Measurements from ENCODE around the gene SPATA3. TPM values are rescaled to one million over a fixed set of nuclear protein-coding genes. Genes with fewer than 3 reads are reported as not detected.
A peak's percentile ranks its signal among the peaks of the same experiment; 100 is the strongest.

The SPATA3 gene
- total and polyA plus RNA-seq, 2 of the 13 experiments (the other 11 are each of a cell fraction or from before 2014, with no cell fraction given): not detected

DNA sequence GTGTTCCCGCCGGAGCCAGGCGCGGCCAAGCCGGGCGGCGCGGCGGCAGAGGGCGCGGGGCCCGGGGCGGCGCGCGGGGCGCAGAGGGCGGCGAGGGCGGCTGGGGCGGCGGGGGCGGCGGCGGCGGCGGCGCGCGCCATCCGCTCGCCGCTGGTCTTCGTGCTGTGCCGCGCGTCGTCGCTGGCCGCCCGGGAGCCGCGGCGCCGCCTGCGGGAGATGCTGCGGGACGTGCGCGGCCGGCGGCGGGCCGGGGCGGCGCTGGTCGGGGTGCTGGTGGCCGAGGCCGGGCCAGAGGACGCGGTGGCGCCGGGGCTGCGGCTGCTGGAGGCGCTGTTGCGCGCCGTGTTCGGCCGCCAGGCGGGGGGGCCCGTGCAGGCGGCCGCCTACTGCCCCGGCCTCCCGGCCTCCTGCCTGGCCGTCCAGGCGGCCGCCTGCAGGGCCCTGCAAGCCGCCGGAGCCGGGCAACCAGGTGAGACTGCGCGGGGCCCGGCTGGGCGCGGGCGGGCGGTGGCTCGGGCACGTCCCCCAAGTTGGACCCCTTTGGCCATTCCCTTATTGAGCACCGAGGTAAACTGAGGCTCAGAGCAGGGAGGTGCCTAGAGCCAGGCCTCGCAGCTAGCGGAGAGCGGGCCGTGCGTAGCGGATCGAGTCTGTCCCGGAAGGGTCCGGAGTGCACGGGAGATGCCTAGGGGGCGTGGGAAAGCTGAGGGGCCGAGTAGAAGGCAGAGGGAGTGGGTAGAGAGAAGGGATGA lies 42.0 kb downstream of the SPATA3 start (continued):
- TF ChIP-seq AKNA (CRISPR knock-in tag; IDR thresholded peaks at IDR 0.05; ENCODE audit: borderline replicate concordance) (no peak), PLRG1 (conservative IDR thresholded peaks at IDR 0.05) (no peak), SOX13 (IDR thresholded peaks at IDR 0.05) (no peak), SOX13 (CRISPR knock-in tag; conservative IDR thresholded peaks at IDR 0.05 in 1 of 2, IDR thresholded peaks at IDR 0.05 in 1 of 2) (no peak), ZZZ3 (CRISPR knock-in tag; IDR thresholded peaks at IDR 0.05; ENCODE audit: borderline replicate concordance) (no peak), NFYB (CRISPR knock-in tag; IDR thresholded peaks at IDR 0.05) (no peak), SRSF9 (IDR thresholded peaks at IDR 0.05; ENCODE audit: borderline replicate concordance, insufficient read depth, low read depth, low read length, poor library complexity, severe bottlenecking) (no peak), ZNF10 (CRISPR knock-in tag; IDR thresholded peaks at IDR 0.05; ENCODE audit: borderline replicate concordance, low read depth) (no peak), ZNF263 (CRISPR knock-in tag; IDR thresholded peaks at IDR 0.05) (peak; percentile 45; the same call in 1 of the 2 replicates), ZNF260 (CRISPR knock-in tag; IDR thresholded peaks at IDR 0.05; ENCODE audit: borderline replicate concordance, low read depth) (no peak), PCBP1 (IDR thresholded peaks at IDR 0.05; ENCODE audit: borderline replicate concordance, low read depth, low read length) (peak; percentile 67; the same call in 1 of the 2 replicates), AKAP8 (CRISPR knock-in tag; IDR thresholded peaks at IDR 0.05) (peak; percentile 39; the same call in 1 of the 2 replicates), KLF11 (CRISPR knock-in tag; IDR thresholded peaks at IDR 0.05) (no peak), STAT5B (CRISPR knock-in tag; IDR thresholded peaks at IDR 0.05) (no peak), ZNF615 (CRISPR knock-in tag; IDR thresholded peaks at IDR 0.05; ENCODE audit: borderline replicate concordance) (no peak), BATF2 (CRISPR knock-in tag; IDR thresholded peaks at IDR 0.05) (no peak), ZNF224 (CRISPR knock-in tag; IDR thresholded peaks at IDR 0.05) (no peak), ELF1 (CRISPR knock-in tag; IDR thresholded peaks at IDR 0.05) (0 out of 2 replicates have a peak, but pooled peaks have one; percentile 6)
- TF ChIP-seq, protein P1, sequence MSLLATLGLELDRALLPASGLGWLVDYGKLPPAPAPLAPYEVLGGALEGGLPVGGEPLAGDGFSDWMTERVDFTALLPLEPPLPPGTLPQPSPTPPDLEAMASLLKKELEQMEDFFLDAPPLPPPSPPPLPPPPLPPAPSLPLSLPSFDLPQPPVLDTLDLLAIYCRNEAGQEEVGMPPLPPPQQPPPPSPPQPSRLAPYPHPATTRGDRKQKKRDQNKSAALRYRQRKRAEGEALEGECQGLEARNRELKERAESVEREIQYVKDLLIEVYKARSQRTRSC (CRISPR knock-in tag; IDR thresholded peaks at IDR 0.05; ENCODE audit: low read depth): no peak
- TF ChIP-seq, protein P2, sequence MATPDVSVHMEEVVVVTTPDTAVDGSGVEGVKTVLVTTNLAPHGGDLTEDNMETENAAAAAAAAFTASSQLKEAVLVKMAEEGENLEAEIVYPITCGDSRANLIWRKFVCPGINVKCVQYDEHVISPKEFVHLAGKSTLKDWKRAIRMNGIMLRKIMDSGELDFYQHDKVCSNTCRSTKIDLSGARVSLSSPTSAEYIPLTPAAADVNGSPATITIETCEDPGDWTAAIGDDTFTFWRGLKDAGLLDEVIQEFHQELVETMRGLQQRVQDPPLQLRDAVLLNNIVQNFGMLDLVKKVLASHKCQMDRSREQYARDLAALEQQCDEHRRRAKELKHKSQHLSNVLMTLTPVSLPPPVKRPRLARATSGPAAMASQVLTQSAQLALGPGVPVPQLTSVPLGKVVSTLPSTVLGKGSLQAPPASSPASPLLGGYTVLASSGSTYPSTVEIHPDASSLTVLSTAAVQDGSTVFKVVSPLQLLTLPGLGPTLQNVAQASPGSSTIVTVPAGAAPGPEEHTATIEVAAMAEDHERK (CRISPR knock-in tag; IDR thresholded peaks at IDR 0.05; ENCODE audit: low read depth): no peak
